GM18907 (cell line): Measurements from ENCODE around the gene CHL1.
A peak's percentile ranks its signal among the peaks of the same experiment; 100 is the strongest.

Experiments used
- ATAC-seq: cut with Tn5 transposase; IDR thresholded peaks from one replicate; pipeline ENCODE4 v1.9.1; 2021; ENCODE audit warnings: mild to moderate bottlenecking, moderate library complexity; ENCODE audit not compliant: unreplicated experiment

Gene CHL1

GRCh38 chr3:279325-279724 is 82.8 kb downstream of the CHL1 start:
- ATAC-seq, result no peak

- peak; percentile 26 for ATAC-seq
Measured at GRCh38 chr3:280681-281080, 84.1 kb downstream of the CHL1 start.

- no peak for ATAC-seq
Measured at GRCh38 chr3:284322-284721, 87.8 kb downstream of the CHL1 start.

- ATAC-seq, result no peak
Measured at GRCh38 chr3:288417-288816, 91.9 kb downstream of the CHL1 start.

GRCh38 chr3:291028-291427 is 94.5 kb downstream of the CHL1 start:
- no peak for ATAC-seq

- ATAC-seq, result no peak
Measured at GRCh38 chr3:291646-292436, 95.3 kb downstream of the CHL1 start.

DNA sequence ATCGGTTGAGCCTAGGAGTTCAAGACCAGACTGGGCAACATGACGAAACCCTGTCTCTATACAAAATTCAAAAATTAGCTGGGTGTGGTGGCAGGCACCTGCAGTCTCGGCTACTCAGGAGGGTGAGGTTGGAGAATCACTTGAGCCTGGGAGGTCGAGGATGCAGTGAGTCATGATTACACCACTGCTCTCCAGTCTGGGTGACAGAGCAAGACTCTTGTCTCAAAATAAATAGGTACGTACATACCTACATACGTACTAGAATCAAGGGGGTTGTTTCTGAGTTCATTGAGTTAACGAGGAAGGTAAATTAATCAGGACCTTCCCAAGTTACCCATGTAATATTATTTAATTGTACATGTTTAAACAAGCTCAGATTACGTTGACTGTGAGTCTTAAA is 97.5 kb downstream of the CHL1 start:
- no peak for ATAC-seq

DNA sequence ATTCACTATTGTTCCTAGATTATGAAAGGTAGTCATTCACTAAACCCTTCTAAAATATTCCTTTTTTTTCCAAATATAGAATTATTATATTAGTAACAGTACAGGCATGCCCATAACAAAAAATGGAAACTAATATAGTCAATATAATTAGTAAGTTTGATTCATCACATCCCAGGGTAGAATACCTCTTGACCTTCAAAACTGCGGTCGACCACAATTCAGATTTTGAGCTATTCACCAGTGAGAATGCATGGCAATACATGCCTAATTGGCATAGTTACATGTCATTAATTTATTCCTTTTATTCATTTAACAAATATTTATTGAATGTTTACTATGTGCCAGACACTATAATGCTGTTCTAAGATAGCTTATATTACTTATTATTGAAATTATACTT is 98.0 kb downstream of the CHL1 start:
- no peak for ATAC-seq

- no peak for ATAC-seq
Measured at GRCh38 chr3:295166-295565, 98.6 kb downstream of the CHL1 start.

DNA sequence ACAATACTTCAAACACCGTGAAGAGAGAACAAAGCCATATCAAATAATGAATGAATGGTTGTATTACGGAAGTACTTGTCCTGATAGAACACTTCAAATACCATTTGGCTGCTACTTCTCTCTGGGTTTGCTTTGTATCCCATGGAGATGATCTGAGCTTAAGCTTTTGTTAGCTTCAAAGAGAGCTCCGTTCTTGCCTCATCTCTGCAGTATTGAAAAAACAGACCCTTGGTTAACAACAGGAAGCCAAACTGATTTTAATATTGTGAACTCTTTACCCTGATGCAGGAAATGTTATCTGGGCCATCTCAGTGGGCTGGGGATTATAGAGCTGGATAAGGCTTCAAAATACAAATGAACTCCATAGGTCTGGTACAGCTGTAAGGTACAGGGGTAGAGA is 101.0 kb downstream of the CHL1 start:
- ATAC-seq, result peak; percentile 45

DNA sequence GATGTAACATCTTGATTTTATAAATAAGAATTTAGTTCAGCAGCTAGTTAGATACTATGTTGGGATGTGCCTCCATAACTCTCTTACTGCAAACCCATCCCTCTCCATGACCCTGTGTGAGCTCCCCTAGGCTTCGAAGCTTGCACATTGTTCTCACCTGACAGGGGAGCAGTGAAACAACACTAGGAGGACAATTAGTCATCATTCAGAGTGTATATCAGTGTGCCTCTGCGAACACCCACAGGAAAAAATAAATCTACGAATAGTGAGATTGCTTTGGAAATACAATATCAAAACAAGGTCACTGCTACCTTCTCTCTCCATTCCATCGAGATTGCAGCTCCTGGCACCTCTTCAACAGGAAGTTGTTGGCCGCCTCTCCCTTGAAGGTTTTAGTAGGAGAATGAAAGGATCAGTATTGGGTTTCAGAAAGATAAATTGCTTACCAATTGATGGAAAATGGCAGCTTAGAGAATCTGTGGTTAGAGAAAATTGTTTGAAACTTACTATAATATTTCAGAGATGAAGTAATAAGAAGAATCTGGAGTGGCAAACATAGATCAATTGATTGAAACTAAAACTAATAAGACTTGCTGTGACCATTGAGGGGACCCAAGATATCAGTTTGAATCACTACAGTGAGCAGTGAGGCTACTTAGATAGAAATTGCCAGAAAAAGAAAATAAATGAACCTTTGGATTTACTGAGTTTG is 103.2 kb downstream of the CHL1 start:
- peak; percentile 76 for ATAC-seq

DNA sequence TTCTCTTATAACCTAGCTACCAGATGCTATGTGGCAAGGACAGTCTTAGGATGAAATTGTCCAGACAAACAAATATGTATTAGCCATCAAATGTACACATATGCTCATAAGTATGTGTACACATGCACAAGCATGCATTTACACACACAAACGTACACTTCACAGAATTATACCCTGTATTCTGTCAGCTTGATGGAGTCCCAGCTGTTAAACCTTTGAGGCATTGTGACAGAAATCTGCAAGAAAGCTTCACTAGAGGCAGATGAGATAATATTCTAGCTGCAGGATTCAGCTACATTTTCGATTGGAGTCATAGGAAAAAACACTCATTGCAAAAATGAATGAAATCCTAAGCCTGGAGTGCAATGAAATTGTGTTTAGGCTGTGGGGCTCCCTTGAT is 110.6 kb downstream of the CHL1 start:
- no peak for ATAC-seq

GRCh38 chr3:308597-309321 is 112.2 kb downstream of the CHL1 start:
- ATAC-seq, result no peak

DNA sequence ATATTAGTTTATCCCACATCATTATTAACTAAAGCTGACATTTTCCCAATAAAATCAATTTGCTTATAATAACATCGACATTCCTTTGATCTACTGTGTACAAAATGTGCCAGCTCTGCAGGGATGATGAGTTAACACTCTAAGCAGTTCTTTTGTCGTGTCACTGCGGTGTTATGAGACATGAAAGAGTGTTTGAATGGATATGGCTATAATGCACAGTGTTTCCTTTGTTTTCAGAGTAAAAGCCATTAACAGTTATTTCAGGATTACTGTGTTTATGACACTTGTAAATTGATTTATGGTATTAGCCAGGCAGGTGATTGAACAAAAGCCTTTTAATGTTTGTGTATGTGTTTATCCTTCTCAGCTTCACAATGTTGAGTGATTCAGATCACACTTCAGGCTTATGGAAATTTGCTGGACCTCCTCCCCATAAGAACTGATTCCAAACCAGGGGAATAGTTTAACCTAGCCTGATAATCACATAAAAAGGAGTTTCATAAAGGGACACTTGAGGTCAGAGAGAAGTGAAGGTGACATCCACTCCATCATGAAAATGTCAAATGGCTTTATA is 115.7 kb downstream of the CHL1 start:
- no peak for ATAC-seq

DNA sequence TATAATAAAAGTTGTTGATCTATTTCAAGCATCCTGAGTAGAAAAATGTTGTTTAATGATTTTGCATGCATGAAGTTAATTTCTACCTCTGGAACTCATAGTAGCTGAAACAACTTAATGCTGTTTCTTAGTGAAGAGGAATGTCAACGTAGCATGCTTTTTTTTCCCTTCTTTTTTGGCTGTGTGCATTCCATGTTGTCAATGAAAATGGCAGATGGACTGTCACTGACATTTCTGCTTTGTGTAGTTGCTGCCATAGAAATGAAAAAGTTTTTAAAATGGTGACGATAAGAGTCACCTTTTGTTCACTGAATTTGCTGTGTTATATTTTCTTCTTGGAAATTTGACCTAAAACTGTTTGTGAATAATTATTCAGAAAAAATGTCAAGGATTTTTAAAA is 116.3 kb downstream of the CHL1 start:
- no peak for ATAC-seq

- no peak for ATAC-seq
Measured at GRCh38 chr3:317012-317411, 120.4 kb downstream of the CHL1 start.

DNA sequence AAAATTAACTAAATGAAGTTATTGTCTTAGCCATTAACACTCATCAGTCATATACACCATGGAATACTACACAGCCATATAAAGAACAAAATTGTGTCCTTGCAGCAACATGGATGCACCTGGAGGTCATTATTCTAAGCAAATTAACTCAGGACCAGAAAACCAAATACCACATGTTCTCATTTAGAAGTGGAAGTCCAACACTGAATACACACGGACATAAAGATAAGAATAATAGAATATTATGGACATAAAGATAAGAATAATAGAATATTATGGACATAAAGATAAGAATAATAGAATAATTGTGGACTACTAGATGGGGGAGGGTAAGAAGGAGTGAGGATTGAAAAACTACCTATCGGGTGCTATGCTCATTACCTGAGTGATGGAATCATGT is 122.3 kb downstream of the CHL1 start:
- ATAC-seq, result no peak

GRCh38 chr3:324423-324822 is 127.9 kb downstream of the CHL1 start:
- ATAC-seq, result no peak

- no peak for ATAC-seq
Measured at GRCh38 chr3:325495-325894, 128.9 kb downstream of the CHL1 start.

- ATAC-seq, result no peak
Measured at GRCh38 chr3:330494-331115, 134.0 kb downstream of the CHL1 start.

GRCh38 chr3:331881-332280 is 135.3 kb downstream of the CHL1 start:
- ATAC-seq, result no peak
